T follicular helper cell (primary cell): Measurements from ENCODE around the gene FAM120C.

ENCODE experiments used
- DNase-seq: peaks from one replicate; pipeline ENCODE4 v3.0.0-alpha.2; 2020; ENCODE audit warnings: low read depth

Gene FAM120C

DNA sequence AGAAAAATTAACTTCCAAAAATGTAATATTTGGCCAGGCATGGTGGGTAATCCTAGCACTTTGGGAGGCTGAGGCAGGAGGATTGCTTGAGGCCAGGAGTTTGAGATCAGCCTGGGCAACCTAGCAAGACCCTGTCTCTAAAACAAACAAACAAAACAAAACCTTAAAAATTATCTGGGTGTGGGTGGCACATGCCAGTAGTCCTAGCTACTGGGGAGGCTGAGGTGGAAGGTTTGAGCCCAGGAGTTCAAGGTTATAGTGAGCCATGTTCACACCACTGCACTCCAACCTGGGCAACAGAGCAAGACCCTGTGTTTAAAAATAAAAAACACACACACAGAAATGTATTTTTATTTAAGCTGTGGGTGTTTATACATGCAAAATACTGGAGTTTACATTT is 12.0 kb downstream of the FAM120C start:
- no peak for DNase-seq

DNA sequence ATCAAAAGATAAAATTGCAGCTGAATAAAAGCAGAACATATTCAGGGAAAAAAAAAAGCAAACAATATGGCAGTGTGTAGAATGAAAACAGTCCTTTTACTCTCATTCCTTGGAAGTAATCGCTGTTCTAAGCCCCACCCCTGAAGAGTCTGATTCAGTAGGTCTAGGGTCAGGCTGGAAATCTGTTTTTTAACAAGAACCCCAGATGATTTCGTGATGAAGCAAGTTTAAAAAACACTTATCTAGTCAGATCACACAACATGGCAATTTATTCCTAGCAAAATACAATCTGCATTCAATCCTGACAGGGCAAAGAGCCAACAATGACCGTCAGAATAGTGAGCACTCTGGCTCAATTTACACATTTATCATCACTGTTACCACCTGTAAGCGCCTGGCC is 16.1 kb downstream of the FAM120C start:
- no peak for DNase-seq

DNA sequence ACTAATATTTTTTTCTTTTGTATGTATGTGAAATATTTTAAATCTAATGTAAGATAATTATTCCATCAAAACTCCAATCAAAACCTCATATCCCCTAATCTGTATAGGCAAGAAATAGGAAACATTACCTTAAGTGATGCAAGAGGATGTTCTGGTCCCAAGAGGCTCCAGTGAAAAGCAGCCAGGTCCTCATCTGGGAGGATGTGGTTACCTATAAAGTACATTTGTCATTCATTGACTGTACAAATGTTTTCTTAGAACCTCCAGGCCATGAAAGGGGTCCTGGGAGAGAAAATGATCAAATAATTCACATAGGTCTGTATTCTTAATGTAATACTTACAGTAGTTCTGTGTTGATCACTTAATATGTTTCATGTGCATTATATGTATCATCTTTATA is 25.5 kb downstream of the FAM120C start:
- DNase-seq: no peak

DNA sequence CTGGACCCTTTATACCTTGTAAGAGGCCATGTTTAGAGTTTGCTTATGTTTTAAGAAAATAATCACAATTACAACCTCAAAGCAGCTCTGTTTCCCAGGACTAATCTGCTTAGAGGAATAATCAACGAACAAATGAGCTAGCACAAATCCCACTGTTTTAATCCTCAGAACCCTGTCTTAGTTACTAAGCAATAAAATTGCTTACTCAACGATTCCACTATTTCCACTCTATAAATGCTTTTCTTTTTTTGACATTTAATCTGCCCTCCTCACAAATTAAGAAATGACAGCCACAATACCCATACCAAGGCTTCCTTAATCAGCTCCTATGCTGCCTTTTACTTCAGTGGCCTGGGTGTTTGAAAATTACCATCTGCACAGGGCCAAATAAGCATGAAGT is 48.8 kb downstream of the FAM120C start:
- DNase-seq: no peak

DNA sequence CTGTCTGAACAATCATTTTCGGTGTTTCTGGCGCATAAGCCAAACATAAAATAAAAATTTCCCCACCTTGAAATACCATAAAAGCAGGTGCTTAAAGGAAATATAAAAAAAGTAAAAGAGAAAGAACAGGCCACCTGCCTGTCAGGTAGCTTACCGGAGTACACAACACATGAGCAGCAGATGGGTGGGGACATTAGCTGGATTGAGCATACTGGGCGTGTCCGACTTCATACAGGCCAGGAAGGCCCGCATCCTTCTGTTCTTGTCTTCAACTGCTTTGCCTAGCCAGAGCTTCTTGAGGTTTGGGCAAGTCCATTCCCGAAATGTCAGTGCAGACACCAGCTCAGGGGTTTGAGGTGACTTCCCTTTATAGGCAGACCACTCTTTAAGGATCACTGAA is 66.7 kb downstream of the FAM120C start:
- DNase-seq: no peak

DNA sequence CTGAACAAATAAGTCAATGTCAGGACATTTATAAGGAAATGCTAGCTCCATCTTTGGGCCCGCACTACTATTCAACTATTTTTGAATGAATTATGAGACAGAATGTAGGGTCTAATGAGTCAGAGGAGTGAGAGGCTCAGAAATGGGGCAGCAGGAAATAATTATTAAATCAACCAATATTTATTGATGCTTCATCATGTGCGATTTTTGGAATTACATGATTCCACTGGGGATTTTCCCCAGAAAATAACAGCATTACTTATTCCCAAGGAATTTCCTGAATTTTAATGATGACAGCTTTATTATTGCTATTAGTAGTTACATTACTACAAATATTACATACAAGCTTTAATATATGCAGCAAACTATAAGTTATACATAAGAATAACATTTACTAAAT is 89.5 kb downstream of the FAM120C start:
- DNase-seq: no peak

DNA sequence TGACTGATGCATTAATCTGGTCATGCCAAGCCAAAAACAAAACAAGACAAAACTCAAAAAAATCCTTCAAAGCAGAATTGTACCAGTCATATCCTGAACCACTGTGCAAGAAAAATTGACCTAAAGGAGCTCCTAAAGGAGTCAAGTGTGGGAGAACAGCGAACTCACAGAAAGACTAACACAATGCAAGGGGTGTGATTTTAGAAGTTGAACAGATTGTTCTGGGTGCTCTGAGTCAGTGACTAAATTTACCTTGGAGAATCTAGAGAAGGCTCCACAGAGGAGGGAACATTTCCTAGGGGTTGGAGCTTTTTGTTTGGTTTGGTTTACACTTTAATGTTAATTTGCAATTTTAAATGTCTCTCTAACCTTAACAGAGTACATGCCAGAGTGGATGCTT is 89.9 kb downstream of the FAM120C start:
- no peak for DNase-seq

DNA sequence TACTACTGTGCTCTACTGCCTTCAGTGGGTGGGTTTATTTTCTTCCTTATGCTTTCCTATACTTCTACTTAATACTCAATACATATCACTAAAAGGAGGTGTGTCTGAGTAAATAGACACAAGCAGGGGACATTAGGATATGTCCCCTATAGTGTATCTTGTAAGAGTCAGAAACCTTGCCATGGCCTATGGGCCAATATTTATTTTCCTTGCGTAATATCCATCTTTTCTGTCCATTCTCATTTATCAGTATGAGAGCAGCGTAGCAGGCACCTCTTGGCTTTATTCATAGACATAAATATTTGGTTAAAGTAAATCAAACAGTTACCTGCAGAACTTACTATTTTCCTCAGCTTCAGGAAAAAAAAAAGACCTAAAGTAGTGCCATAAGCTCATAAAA is 92.2 kb downstream of the FAM120C start:
- no peak for DNase-seq

DNA sequence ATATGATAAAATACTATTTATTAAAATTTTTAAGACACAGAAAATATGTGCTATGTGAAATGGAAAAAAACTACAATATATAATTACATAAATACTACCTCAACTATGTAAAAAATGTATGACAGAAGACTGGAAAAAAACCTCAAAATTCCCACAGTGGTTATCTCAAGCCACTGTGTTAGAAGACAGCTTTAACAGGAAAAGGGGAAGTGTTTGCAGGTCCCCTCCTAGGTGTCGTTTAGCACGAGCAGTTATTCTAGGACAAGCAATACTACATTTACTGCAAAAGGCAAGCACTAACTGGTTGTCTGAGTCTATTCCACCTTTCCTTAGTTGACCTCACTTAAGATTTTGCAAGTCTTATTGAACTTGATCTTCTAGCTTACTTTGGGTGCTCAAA is 93.9 kb downstream of the FAM120C start:
- DNase-seq: no peak

DNA sequence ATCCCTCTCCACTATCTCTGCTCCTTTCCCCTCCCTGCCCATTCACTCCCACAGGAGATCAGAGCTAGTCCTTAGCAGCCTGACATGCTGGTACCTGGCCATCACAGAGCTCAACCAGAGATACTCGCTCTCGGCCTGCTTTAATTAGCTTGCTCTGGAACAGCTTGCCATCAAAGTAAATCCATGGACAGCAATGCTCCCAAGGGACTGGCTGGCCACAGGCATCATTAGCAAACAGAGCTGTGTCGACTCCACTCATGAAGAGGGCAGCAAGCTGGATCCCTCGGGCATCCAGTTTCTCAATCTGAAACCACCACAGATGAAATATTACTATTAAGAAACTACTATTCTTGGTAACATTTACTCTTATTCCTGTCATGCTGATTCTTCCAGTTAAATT is 95.4 kb downstream of the FAM120C start:
- no peak for DNase-seq

DNA sequence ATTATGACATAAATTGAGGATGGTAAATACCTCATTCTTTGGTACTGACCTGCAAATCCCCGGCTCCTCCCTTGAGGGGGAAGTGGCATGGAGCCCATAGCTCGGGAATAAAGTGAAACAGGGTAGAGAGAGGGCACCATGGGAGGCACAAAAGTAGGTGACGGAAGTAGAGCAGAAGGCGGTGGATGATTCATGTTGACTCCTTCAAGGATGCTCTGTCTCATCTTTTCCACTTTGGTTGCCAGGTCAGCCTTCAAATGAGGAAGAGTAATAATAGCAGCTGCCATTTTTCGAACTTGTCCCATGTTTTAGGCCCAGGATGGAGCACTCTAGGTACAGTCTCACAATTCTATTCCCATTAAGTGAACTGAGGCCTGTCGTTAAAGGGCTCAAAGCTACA is 97.4 kb downstream of the FAM120C start:
- no peak for DNase-seq

DNA sequence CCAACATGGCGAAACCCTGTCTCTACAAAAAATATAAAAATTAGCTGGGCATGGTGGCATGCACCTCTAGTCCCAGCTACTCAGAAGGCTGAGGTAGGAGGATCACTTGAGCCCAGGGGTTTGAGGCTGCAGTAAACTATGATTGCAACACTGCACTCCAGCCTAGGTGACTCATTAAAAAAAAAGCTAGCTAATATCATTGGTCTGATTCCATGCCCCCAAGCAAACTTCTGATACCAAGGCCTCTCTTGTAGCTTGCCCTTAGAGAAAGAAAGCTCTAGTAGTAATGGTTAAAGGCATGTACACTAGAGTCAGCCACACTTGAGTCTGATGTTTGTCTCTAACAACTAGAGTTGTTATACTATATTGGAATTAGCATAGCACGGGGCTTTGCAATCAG is 106.2 kb downstream of the FAM120C start:
- no peak for DNase-seq

DNA sequence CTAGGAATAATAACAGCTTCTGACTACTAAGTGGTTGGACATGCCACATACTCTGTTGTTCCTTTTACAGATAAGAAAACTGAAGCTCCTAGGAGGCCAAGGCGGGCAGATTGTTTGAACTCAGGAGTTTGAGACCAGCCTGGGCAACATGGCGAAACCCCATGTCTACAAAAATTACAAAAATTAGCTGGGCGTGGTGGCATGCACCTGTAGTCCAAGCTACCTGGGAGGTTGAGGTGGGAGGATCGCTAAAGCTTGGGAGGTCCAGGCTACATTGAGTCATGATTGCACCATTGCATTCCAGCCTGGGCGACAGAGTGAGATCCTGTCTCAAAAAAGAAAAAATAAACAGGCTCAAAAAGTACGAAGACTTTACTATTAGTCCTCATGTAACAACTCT is 108.2 kb downstream of the FAM120C start:
- no peak for DNase-seq

DNA sequence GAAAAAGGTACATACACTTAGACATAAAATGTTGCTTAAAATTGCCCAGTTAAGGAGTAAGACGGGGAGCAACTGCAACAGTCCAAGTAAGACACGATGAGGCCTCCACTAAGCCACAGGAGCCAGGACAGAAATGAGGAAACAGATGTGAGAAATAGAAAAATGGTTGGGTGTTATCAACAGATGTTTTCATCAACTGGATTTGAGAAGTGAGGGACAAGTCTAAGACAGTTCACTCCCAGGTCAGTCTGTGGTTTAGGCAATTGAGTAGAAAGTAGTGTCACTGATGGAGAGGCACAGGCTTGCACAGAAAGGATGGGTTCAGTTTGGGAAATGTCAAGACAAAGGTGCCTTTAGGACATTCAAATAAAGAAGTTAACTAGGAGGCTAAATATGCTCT is 115.3 kb downstream of the FAM120C start:
- DNase-seq: no peak

DNA sequence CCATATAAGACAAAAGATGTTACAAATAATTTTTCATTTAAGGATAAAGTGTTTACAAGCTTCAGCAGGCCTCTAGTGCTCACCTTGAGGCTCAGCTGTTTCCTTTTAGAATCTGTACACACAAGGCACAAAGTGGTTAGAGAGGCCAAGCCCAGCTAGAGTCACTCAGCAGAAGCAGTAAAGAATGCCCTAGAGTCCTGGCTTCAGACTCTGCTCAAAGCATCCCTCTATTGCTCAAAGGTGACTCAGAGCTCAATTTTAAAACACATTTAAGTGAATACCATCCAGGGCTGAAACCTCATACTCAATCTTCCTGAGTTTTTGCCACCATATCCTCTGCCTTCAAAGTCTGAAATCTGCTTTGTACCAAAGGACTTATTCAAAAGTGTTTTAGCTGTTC is 116.2 kb downstream of the FAM120C start:
- no peak for DNase-seq

DNA sequence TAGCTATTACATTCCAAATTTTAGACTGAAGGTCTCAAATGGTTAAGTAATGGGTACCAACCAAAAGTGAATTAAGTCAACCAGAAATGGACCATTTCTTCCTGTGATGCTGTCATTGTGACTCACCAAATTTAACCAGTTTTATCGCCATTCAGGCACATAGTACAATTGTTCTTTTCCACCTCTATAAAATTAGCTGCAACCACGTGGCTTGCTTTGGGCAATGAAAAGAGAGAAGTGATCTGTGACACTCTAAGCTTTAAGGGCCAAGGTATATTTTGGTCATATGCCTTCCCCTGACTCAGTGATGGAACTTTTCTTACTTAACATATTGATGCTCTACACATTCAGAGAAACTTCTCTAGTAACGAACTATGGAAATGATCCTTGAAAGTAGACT is 118.5 kb downstream of the FAM120C start:
- no peak for DNase-seq

DNA sequence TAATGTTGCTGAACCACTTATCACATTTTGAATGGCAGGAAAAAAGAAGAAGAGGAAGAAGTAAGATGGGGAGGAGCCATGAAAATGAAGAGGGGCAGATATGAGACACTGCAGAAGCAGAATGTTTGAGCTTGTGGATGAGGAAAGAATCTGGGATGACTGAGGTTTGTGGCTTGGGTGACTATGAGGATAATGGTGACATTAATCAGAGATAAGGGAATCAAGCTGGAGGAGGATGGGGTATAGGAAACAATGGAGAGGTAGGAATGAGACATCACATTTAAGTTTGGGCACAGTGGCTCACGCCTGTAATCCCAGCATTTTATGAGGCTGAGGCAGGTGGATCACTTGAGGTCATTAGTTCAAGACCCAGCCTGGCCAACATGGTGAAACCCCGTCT is 119.7 kb downstream of the FAM120C start:
- DNase-seq: no peak

DNA sequence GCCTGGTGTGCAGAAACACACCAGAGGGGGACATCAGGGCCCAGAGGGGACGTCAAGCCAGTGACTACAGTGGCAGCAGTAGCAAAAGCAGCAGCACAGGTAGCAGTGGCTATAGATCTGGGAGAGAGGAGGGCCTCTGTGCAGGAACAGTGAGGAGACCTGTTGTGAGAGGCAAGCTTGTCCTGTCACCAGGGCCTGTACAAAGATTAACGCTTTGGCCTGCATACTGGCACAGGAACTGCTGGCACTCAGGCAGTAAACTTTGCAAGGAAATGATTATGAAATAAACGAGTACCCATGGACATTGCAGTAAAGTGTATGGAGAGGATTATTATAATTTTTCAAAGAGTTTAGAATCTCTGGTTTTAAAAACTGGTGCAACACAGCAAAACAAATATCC is 133.3 kb downstream of the FAM120C start:
- DNase-seq: no peak

DNA sequence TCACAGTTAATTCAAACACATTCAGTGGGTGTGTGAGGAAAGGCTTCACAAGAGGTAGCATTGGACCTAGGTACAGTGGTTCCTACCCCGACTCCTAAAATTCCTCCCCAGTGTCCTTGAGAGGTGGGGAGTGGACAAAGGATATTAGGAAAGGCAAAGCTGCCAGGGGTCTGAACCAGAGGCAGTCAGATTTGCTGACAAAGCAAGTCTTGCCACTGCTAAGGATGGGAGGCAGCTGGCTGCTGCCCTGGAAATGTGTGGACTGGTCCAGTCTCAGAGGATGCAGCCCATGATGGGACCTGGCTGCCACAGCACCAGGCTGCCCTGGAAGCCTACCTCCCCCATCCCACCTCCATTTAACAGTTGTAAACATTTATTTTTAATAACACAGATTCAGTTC is 134.6 kb downstream of the FAM120C start:
- DNase-seq: no peak

DNA sequence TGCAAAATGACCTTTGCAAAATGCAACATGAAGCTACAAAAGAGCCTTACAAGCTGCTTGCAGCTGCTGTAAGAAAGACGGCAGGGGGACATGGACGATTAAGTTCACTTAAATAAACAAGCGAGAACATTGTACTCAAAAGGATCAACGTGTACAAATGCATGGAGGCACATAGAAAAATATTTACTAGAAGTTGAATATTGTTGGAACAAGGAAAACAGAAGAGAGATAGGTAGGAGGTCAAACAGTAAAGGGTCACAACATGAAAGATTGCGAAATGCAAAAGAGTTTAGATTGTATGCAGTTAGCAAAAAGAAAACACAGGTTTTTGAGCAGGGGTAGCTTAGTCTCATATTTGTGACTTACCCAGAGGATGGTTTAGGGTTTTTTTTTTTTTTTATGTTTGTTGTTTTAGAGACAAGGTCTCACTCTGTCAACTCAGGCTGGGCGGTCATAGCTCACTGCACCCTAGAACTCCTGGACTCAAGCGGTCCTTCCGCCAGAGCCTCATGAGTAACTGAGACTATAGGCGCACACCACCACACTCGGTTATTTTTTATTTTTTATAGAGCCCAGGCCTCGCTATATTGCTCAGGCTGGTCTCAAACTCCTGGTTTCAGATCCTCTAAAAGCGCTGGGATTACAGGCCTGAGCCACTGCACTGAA is 137.4 kb downstream of the FAM120C start:
- no peak for DNase-seq

DNA sequence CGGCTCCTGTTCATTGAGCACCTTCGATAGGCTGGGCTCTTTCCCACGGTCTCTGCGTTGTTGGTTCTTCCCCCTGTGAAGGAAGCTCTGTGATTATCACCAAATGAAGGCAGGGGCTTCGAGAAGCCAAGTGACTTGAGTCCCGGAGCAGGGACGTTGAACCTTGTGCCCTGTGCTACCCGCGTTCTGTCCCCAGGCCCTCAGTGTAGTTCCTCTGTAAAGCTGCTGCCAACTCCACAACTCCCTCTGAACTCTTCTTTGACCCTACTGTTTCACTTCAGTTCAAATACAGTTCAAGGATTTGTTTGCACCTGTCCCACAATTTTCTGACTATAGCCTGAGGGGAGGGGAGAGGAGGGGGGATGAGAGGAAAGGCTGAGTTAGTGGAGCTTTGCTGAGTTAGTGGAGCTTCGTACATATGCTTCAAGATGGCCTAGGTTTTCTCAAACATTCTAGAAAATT is 138.1 kb downstream of the FAM120C start:
- no peak for DNase-seq

DNA sequence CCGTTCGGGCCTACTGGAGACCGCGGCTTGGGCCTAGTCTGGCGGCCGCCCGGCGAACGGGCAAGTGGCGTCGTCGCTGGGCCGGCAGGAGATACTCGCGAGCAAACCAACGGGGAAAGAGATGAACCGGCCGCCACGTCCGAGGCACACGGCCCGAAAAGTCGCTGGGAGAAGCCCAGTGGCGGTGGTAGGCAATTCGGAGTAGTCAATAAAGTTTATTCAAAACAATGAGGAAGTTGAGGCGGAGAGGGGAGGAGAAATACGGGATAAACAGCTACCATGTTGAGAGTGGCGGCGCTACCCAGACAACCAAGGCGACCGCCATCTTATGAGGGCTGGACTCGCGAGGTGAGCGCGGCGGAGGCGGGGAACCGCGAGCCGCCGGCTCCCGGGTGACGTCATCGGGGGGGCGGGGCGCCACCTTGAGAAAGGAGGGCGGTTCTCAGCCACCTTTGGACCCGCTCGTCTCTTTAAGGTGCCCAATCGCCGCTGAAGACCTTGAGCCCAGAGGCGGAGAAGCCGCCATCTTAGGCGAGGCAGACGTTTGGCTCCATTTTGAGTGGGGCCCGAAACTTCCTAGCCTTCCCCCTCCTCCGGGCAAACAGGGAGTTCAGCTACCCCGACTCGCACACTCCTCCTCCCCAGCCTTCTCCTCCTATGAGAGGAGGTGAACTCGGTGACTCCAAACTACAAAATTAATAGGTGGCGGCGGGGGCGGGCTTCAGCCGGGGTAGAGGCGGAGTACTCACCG is 138.8 kb downstream of the FAM120C start, which contains the start of gene PHF8:
PHF8 (minus strand) TSS at position 348 of the 751 bp plus-strand sequence. CDS start 1,745 bp downstream, outside the sequence.
- peak; percentile 92 for DNase-seq

DNA sequence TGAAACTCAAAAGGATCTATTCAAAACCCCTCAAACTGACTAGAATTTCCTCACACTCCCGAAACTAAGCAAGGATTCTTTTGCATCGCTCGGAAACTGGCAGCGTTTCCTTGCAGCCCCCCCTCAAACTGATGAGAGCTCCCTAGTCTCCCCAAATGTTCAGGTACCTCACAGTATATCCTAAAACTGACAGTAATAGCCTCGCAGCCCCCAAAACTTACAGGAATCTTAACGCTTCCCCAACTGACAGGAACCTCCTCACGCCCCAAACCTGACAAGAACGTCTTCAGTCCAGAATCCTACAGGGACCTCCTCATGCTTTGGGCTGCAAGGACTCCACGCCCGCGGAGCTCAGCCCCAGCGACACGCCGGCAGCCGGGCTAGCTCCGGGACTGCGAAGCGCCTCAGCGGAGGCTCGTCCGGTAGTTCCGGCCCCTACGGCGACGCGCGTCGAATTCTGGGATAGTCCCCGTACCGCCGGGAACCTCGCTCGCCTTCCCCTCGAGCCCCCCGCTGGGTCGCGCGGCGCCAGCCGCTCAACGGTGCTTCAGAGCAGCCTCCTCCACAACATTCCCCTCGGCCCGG is 139.4 kb downstream of the FAM120C start:
- peak; percentile 15 for DNase-seq
